Endodermal cell (in vitro differentiated cells): ENCODE measurements around the gene FEZ2. TPM values are rescaled to one million over a fixed set of nuclear protein-coding genes. Genes with fewer than 3 reads are reported as not detected.

Experiments used
- DNase-seq: peaks from one replicate; pipeline ENCODE4 v3.0.0-alpha.2; 2017
- H3K27ac ChIP-seq: 2 replicates; pipeline ENCODE4 v1.5.1; 2013; ENCODE audit warnings: mild to moderate bottlenecking, low read depth, low read length, moderate library complexity
- H3K27me3 ChIP-seq: 2 replicates; pipeline ENCODE4 v1.6.1; 2013; ENCODE audit warnings: mild to moderate bottlenecking, low read length, moderate library complexity; ENCODE audit not compliant: insufficient read depth, control insufficient read depth, poor library complexity, severe bottlenecking
- H3K36me3 ChIP-seq: 2 replicates; pipeline ENCODE4 v1.7.0; 2013; ENCODE audit warnings: mild to moderate bottlenecking, low read length, moderate library complexity; ENCODE audit not compliant: control insufficient read depth, insufficient read depth
- H3K4me1 ChIP-seq: one replicate; pipeline ENCODE4 v1.7.0; 2013; ENCODE audit warnings: low read length; ENCODE audit not compliant: control insufficient read depth, insufficient read depth
- H3K4me3 ChIP-seq: 2 replicates; pipeline ENCODE4 v1.5.1; 2013; ENCODE audit warnings: mild to moderate bottlenecking, low read length, moderate library complexity
- H3K9ac ChIP-seq: 2 replicates; pipeline ENCODE4 v1.6.1; 2013; ENCODE audit warnings: mild to moderate bottlenecking, low read length, moderate library complexity; ENCODE audit not compliant: poor library complexity, severe bottlenecking; ENCODE audit errors: extremely low read depth
- H3K9me3 ChIP-seq: 2 replicates; pipeline ENCODE4 v1.6.1; 2013; ENCODE audit warnings: mild to moderate bottlenecking, low read length, moderate library complexity; ENCODE audit not compliant: control insufficient read depth
- H3K27ac Mint-ChIP-seq: 2 replicates; pipeline ENCODE4 v1.8.0; 2020; ENCODE audit warnings: mixed read lengths
- H3K27me3 Mint-ChIP-seq: 2 replicates; pipeline ENCODE4 v1.8.0; 2021; ENCODE audit warnings: mild to moderate bottlenecking, mixed read lengths; ENCODE audit not compliant: insufficient read depth
- H3K36me3 Mint-ChIP-seq: 2 replicates; pipeline ENCODE4 v1.8.0; 2020; ENCODE audit warnings: low read depth, mixed read lengths
- H3K4me1 Mint-ChIP-seq: 2 replicates; pipeline ENCODE4 v1.8.0; 2020; ENCODE audit warnings: mixed read lengths
- H3K4me3 Mint-ChIP-seq: 2 replicates; pipeline ENCODE4 v1.8.0; 2020; ENCODE audit warnings: mild to moderate bottlenecking, moderate library complexity, mixed read lengths
- H3K9me3 Mint-ChIP-seq: 2 replicates; pipeline ENCODE4 v1.8.0; 2020; ENCODE audit warnings: mild to moderate bottlenecking, mixed read lengths
- CTCF ChIP-seq: fragments of 200-600 bp; sonication (generic); conservative IDR thresholded peaks from 2 replicates; pipeline ENCODE4 v1.5.0; 2021; ENCODE audit warnings: antibody characterized with exemption, mild to moderate bottlenecking
- WGBS, 2 experiments: methylation state at CpG; one replicate each; pipeline versions ENCODE4 v1.1.5 to v1.1.7; 2013; ENCODE audit warnings: missing lambda C conversion rate in 2 of 2, mixed read lengths in 1 of 2; ENCODE audit not compliant: insufficient coverage in 1 of 2, insufficient read length in 1 of 2; 5-methylcytosine and 5-hydroxymethylcytosine counted together
- total RNA-seq, 2 donors: library from RNA; stranded (reverse); fragmentation: NEBNext Ultra II Directional in 1 of 2; extraction: Animal tissue kit (Norgen Biotek cat#: 25700) in 1 of 2; gene quantifications; 2 replicates in 1 of 2; 3 replicates in 1 of 2; pipeline ENCODE4 v1.2.1, GENCODE V29; 2021

The FEZ2 gene
- total RNA-seq, 2 donors from 2014 or later: 30.0 to 37.3 TPM

GRCh38 chr2:36509075-36509474 is 88.9 kb downstream of the FEZ2 start:
- no peak for TF ChIP-seq CTCF
- peaks cover 69% of the 10 kb centered on the region for H3K36me3 ChIP-seq
- H3K27me3 ChIP-seq: no peaks in the 10 kb centered on the region
- H3K36me3 Mint-ChIP-seq: peaks cover 38% of the 10 kb centered on the region
- no peak overlapping the region for H3K27ac ChIP-seq
- H3K4me1 Mint-ChIP-seq: no peaks in the 10 kb centered on the region
- no peak overlapping the region for H3K4me3 ChIP-seq
- no peaks in the 10 kb centered on the region for H3K9me3 ChIP-seq
- no peak for DNase-seq
- H3K27ac Mint-ChIP-seq: no peak overlapping the region
- no peaks in the 10 kb centered on the region for H3K9me3 Mint-ChIP-seq
- H3K9ac ChIP-seq: no peak overlapping the region
- no peaks in the 10 kb centered on the region for H3K4me1 ChIP-seq
- no peaks in the 10 kb centered on the region for H3K27me3 Mint-ChIP-seq
- WGBS, 2 experiments: 94 to 97% methylated on average over 6 of the region's 6 CpGs
- H3K4me3 Mint-ChIP-seq: no peak overlapping the region

DNA sequence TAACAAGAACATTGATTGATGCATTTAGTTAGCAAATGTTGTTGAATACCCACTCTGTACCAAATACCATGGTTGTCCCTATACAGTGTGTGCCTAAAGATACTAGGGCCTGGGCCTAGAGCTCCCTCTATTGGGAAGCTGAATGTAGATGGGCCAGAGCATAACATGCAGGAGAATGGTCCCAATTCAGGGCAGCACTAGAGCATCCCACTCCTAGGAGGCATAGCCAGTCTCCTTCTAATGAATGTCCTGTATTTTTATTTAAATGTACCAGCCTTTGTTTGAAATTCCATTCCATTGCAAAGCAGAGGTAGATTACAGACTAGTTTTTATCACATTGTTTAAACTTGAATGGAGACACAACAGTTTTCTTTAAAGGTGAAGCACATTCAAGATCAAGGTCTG is 90.6 kb downstream of the FEZ2 start:
- Histone ChIP-seq H3K4me3 (no peak overlapping the region), H3K36me3 (peaks cover 67% of the 10 kb centered on the region), H3K4me1 (no peaks in the 10 kb centered on the region), H3K27me3 (no peaks in the 10 kb centered on the region), H3K9me3 (no peaks in the 10 kb centered on the region), H3K9ac (no peak overlapping the region), H3K27ac (no peak overlapping the region)
- Mint-ChIP-seq H3K9me3 (no peaks in the 10 kb centered on the region), H3K36me3 (peaks cover 31% of the 10 kb centered on the region), H3K27me3 (no peaks in the 10 kb centered on the region), H3K4me1 (no peaks in the 10 kb centered on the region), H3K27ac (no peak overlapping the region), H3K4me3 (no peak overlapping the region)
- TF ChIP-seq CTCF: peak; percentile 92
- DNase-seq: peak; percentile 87

Other genes starting within 250 kb of the FEZ2 start
- 10 to 100 TPM; 26.7 to 26.9 TPM for gene CRIM1, start 242.4 kb downstream of the FEZ2 start, total RNA-seq
- gene VIT, start 98.5 kb upstream of the FEZ2 start, total RNA-seq: under 1 TPM in 1 of 2 donors, not detected in 1; 0.53 TPM